Erythroblast (primary cell): ENCODE data around the gene HESX1.

Source experiments
- GATA1 ChIP-seq: IDR thresholded peaks from 2 replicates; pipeline ENCODE4 v1.6.1; 2011; ENCODE audit warnings: low read depth, mild to moderate bottlenecking, control low read depth, low read length, moderate library complexity
- POLR2A ChIP-seq: IDR thresholded peaks from 2 replicates; pipeline ENCODE4 v1.6.1; 2011; ENCODE audit warnings: mild to moderate bottlenecking, low read length

- TF ChIP-seq POLR2A (no peak), GATA1 (no peak)
These were observed 5.1 kb downstream of the HESX1 start for GRCh38 chr3:57194641-57195040.
